SU-DHL-6 (cell line): ENCODE results near the gene ENTREP3.

ENCODE experiments used
- CTCF ChIP-seq: fragments of 200-600 bp; sonication (generic); IDR thresholded peaks from one replicate; pipeline ENCODE4 v1.5.1; 2017; ENCODE audit warnings: antibody characterized with exemption, mild to moderate bottlenecking, low read length, moderate library complexity; ENCODE audit not compliant: insufficient read depth, poor library complexity, severe bottlenecking
- EZH2phosphoT487 ChIP-seq: fragments of 200-600 bp; sonication (generic), shearing (Covaris generic); conservative IDR thresholded peaks from 2 replicates; pipeline ENCODE4 v1.6.1; 2018; ENCODE audit warnings: mild to moderate bottlenecking, antibody characterized with exemption, low read length, moderate library complexity, mixed read lengths

GRCh38 chr1:155218854-155219591, 36.3 kb downstream of the ENTREP3 start:
- TF ChIP-seq EZH2phosphoT487: no peak
- TF ChIP-seq CTCF: no peak
